DND-41 (cell line): ENCODE measurements around the gene TMEM51.

Source experiments
- ATAC-seq: fragments of 200-7000 bp; cut with Tn5 transposase; 3 replicates; pipeline ENCODE4 v1.9.1; 2021; ENCODE audit warnings: low read depth; ENCODE audit not compliant: insufficient read depth
- DNase-seq: peaks from one replicate; pipeline ENCODE4 v3.0.0-alpha.2; 2020
- H2AFZ ChIP-seq: 2 replicates; pipeline ENCODE4 v1.6.0; 2012; ENCODE audit warnings: low read depth, low read length
- H3K27ac ChIP-seq: 2 replicates; pipeline ENCODE4 v1.5.1; 2012; ENCODE audit warnings: low read length, inconsistent platforms
- H3K27me3 ChIP-seq: fragments of 200-600 bp; sonication (generic); 2 replicates; pipeline ENCODE4 v1.6.0; 2012; ENCODE audit warnings: low read length, mild to moderate bottlenecking, inconsistent platforms; ENCODE audit not compliant: insufficient read depth, poor library complexity
- H3K36me3 ChIP-seq: 2 replicates; pipeline ENCODE4 v1.5.1; 2012; ENCODE audit warnings: low read length, inconsistent platforms; ENCODE audit not compliant: insufficient read depth
- H3K4me1 ChIP-seq: 2 replicates; pipeline ENCODE4 v1.5.1; 2012; ENCODE audit warnings: mild to moderate bottlenecking, low read length; ENCODE audit not compliant: insufficient read depth
- H3K4me2 ChIP-seq: 2 replicates; pipeline ENCODE4 v1.6.0; 2012; ENCODE audit warnings: mild to moderate bottlenecking, moderate library complexity, low read length, inconsistent platforms; ENCODE audit not compliant: insufficient read depth
- H3K4me3 ChIP-seq, 2 experiments: fragments of 200-600 bp in 1 of 2; shearing (Covaris generic) in 1 of 2; 2 replicates each; pipeline ENCODE4 v1.5.1; 2012 to 2016; ENCODE audit warnings: inconsistent platforms in 2 of 2, low read length in 2 of 2, mild to moderate bottlenecking in 2 of 2, low read depth in 1 of 2, moderate library complexity in 1 of 2
- H3K79me2 ChIP-seq: 2 replicates; pipeline ENCODE4 v1.6.0; 2012; ENCODE audit warnings: low read length, inconsistent platforms; ENCODE audit not compliant: insufficient read depth
- H3K9ac ChIP-seq: 2 replicates; pipeline ENCODE4 v1.6.0; 2012; ENCODE audit warnings: low read depth, mild to moderate bottlenecking, inconsistent platforms, low read length, moderate library complexity
- H3K9me3 ChIP-seq: 2 replicates; pipeline ENCODE4 v1.5.1; 2012; ENCODE audit warnings: low read length, moderate library complexity, mild to moderate bottlenecking, inconsistent platforms; ENCODE audit not compliant: insufficient read depth, severe bottlenecking
- H4K20me1 ChIP-seq: 2 replicates; pipeline ENCODE4 v1.6.0; 2012; ENCODE audit warnings: low read length; ENCODE audit not compliant: insufficient read depth
- CTCF ChIP-seq: IDR thresholded peaks from 2 replicates; pipeline ENCODE4 v1.5.1; 2012; ENCODE audit warnings: borderline replicate concordance, low read length, moderate library complexity, mild to moderate bottlenecking; ENCODE audit not compliant: poor library complexity, severe bottlenecking; ENCODE audit errors: extremely low read depth
- EZH2 ChIP-seq: IDR thresholded peaks from 3 replicates; pipeline ENCODE4 v1.6.1; 2012; ENCODE audit warnings: borderline replicate concordance, low read depth, mild to moderate bottlenecking, moderate library complexity, low read length, inconsistent platforms; ENCODE audit not compliant: severe bottlenecking

The TMEM51 gene

GRCh38 chr1:15231714-15232201 is 78.2 kb downstream of the TMEM51 start:
- no peaks in the 10 kb centered on the region for H3K36me3 ChIP-seq
- no peak for ATAC-seq
- H3K4me2 ChIP-seq = no peak overlapping the region

GRCh38 chr1:15233689-15234088 is 80.1 kb downstream of the TMEM51 start:
- Histone ChIP-seq H3K79me2 (no peaks in the 10 kb centered on the region), H3K4me1 (no peaks in the 10 kb centered on the region), H3K27ac (no peak overlapping the region), H3K36me3 (no peaks in the 10 kb centered on the region), H2AFZ (no peak overlapping the region), H3K4me3 (no peak overlapping the region), H3K27me3 (peaks cover 4% of the 10 kb centered on the region), H3K9me3 (no peaks in the 10 kb centered on the region), H3K9ac (no peak overlapping the region), H3K4me2 (no peak overlapping the region), H4K20me1 (no peaks in the 10 kb centered on the region)
- TF ChIP-seq EZH2 (no peak), CTCF (no peak)
- ATAC-seq (no peak), DNase-seq (no peak)

More at GRCh38 chr1:15231714-15232201, 78.2 kb downstream of the TMEM51 start:
- Histone ChIP-seq H3K4me3 (no peak overlapping the region), H3K9ac (no peak overlapping the region), H2AFZ (no peak overlapping the region), H3K4me1 (no peaks in the 10 kb centered on the region), H3K9me3 (no peaks in the 10 kb centered on the region), H3K27ac (no peak overlapping the region), H3K27me3 (no peaks in the 10 kb centered on the region), H4K20me1 (no peaks in the 10 kb centered on the region), H3K79me2 (no peaks in the 10 kb centered on the region)
- DNase-seq = no peak
- TF ChIP-seq EZH2 (no peak), CTCF (no peak)

GRCh38 chr1:15236321-15236721 is 82.8 kb downstream of the TMEM51 start:
- peaks cover 4% of the 10 kb centered on the region for H3K27me3 ChIP-seq
- H3K4me1 ChIP-seq = no peaks in the 10 kb centered on the region
- H4K20me1 ChIP-seq = no peaks in the 10 kb centered on the region
- H3K79me2 ChIP-seq = no peaks in the 10 kb centered on the region
- H3K4me2 ChIP-seq = no peak overlapping the region
- H2AFZ ChIP-seq = no peak overlapping the region
- no peak overlapping the region for H3K4me3 ChIP-seq
- DNase-seq (no peak), ATAC-seq (no peak)
- no peak overlapping the region for H3K27ac ChIP-seq
- no peaks in the 10 kb centered on the region for H3K9me3 ChIP-seq
- no peak overlapping the region for H3K9ac ChIP-seq
- TF ChIP-seq EZH2 (no peak), CTCF (no peak)
- H3K36me3 ChIP-seq = no peaks in the 10 kb centered on the region

GRCh38 chr1:15236746-15237145 is 83.2 kb downstream of the TMEM51 start:
- ATAC-seq (no peak), DNase-seq (no peak)
- H3K4me3 ChIP-seq = no peak overlapping the region
- no peak overlapping the region for H3K9ac ChIP-seq
- TF ChIP-seq CTCF (no peak), EZH2 (no peak)
- no peaks in the 10 kb centered on the region for H3K79me2 ChIP-seq
- H3K4me1 ChIP-seq = no peaks in the 10 kb centered on the region
- H3K9me3 ChIP-seq = no peaks in the 10 kb centered on the region
- H2AFZ ChIP-seq = no peak overlapping the region
- H3K27ac ChIP-seq = no peak overlapping the region
- H4K20me1 ChIP-seq = no peaks in the 10 kb centered on the region
- no peaks in the 10 kb centered on the region for H3K36me3 ChIP-seq
- no peak overlapping the region for H3K4me2 ChIP-seq
- H3K27me3 ChIP-seq = peaks cover 4% of the 10 kb centered on the region
